PC-9 (cell line): ENCODE data around the gene GPR141. TPM values are rescaled to one million over a fixed set of nuclear protein-coding genes. Genes with fewer than 3 reads are reported as not detected.

Source experiments
- BruUV-seq: library from RNA; stranded (reverse); fragments of 400-500 nt; replicated peaks from 2 replicates; lab custom pipeline; 2021; lab: Mats Ljungman, UMichigan
- CTCF ChIA-PET: fragments of 300-600 bp; sonication (Branson Sonifier 250); formaldehyde crosslinking; loops from one replicate; lab custom pipeline; 2022; ENCODE audit warnings: antibody characterized with exemption; lab: Charles Lee
- POLR2A ChIA-PET: fragments of 300-600 bp; sonication (Branson Sonifier 250); formaldehyde crosslinking; loops from one replicate; lab custom pipeline; 2022; ENCODE audit warnings: antibody characterized with exemption; ENCODE audit not compliant: unreplicated experiment; lab: Charles Lee
- DNase-seq, 2 experiments: peaks; one replicate each; pipeline versions ENCODE4 v3.0.0 to v3.0.0-alpha.2; 2015 to 2022; ENCODE audit warnings: mixed read lengths in 1 of 2
- H2AFZ ChIP-seq: fragments of 200-600 bp; sonication (generic); 2 replicates; pipeline ENCODE4 v1.8.1; 2017; ENCODE audit warnings: antibody characterized with exemption
- H3F3A ChIP-seq: fragments of 200-600 bp; sonication (generic); 2 replicates; pipeline ENCODE4 v1.8.1; 2017; ENCODE audit warnings: antibody characterized with exemption, mild to moderate bottlenecking, low read depth; ENCODE audit not compliant: insufficient read depth
- H3K27ac ChIP-seq: fragments of 200-600 bp; sonication (generic); 2 replicates; pipeline ENCODE4 v1.6.1; 2016; ENCODE audit warnings: mixed run types
- H3K27me3 ChIP-seq: fragments of 200-600 bp; sonication (generic); 2 replicates; pipeline ENCODE4 v1.6.1; 2016; ENCODE audit warnings: low read depth, mixed run types; ENCODE audit not compliant: insufficient read depth
- H3K36me3 ChIP-seq: fragments of 200-600 bp; sonication (generic); 2 replicates; pipeline ENCODE4 v1.6.1; 2016; ENCODE audit warnings: low read depth, mixed run types
- H3K4me1 ChIP-seq: fragments of 200-600 bp; sonication (generic); replicated peaks from 2 replicates; pipeline ENCODE4 v1.6.1; 2016; ENCODE audit warnings: mixed run types; ENCODE audit not compliant: insufficient read depth
- H3K4me2 ChIP-seq: fragments of 200-600 bp; sonication (generic); 2 replicates; pipeline ENCODE4 v1.6.1; 2017; ENCODE audit warnings: mixed run types
- H3K4me3 ChIP-seq: fragments of 200-600 bp; sonication (generic); 2 replicates; pipeline ENCODE4 v1.6.1; 2016; ENCODE audit warnings: mixed run types
- H3K79me2 ChIP-seq: fragments of 200-600 bp; sonication (generic); 2 replicates; pipeline ENCODE4 v1.6.1; 2017; ENCODE audit warnings: low read depth, mixed run types
- H3K9me2 ChIP-seq: fragments of 200-600 bp; sonication (generic); 2 replicates; pipeline ENCODE4 v1.8.1; 2017; ENCODE audit warnings: mild to moderate bottlenecking; ENCODE audit not compliant: insufficient read depth
- H3K9me3 ChIP-seq: fragments of 200-600 bp; sonication (generic); 2 replicates; pipeline ENCODE4 v1.8.1; 2016; ENCODE audit warnings: low read depth; ENCODE audit not compliant: insufficient read depth
- H4K20me1 ChIP-seq: fragments of 200-600 bp; sonication (generic); 2 replicates; pipeline ENCODE4 v1.8.1; 2017; ENCODE audit not compliant: insufficient read depth
- CTCF ChIP-seq: fragments of 200-600 bp; sonication (generic); conservative IDR thresholded peaks from 2 replicates; pipeline ENCODE4 v1.6.1; 2017; ENCODE audit warnings: mixed run types, antibody characterized with exemption, mild to moderate bottlenecking, moderate library complexity
- EZH2 ChIP-seq: fragments of 200-600 bp; sonication (generic); IDR thresholded peaks from 2 replicates; pipeline ENCODE4 v1.8.0; 2017; ENCODE audit warnings: antibody characterized with exemption, low read depth
- intact Hi-C: fragments of 100-400 bp; cut with micrococcal nuclease; formaldehyde crosslinking; loops from one replicate; pipeline ENCODE4 v1.10.0; 2022; ENCODE audit not compliant: unreplicated experiment
- total RNA-seq: library from RNA; stranded (reverse); gene quantifications from 2 replicates; pipeline ENCODE4 v1.2.3, GENCODE V29; 2021

The GPR141 gene
- total RNA-seq, 1 experiment from 2014 or later = not detected

- BruUV-seq = no TSS peak
Measured at GRCh38 chr7:37771801-37772200, 88.2 kb downstream of the GPR141 start.

GRCh38 chr7:37775921-37776320, 92.4 kb downstream of the GPR141 start:
- Histone ChIP-seq H3K79me2 (no peaks in the 10 kb centered on the region), H2AFZ (no peak overlapping the region), H3K4me1 (no peaks in the 10 kb centered on the region), H3K4me3 (no peak overlapping the region), H3K27me3 (no peaks in the 10 kb centered on the region), H4K20me1 (no peaks in the 10 kb centered on the region), H3K27ac (no peak overlapping the region), H3F3A (no peaks in the 10 kb centered on the region), H3K36me3 (no peaks in the 10 kb centered on the region), H3K4me2 (no peak overlapping the region), H3K9me3 (no peaks in the 10 kb centered on the region), H3K9me2 (no peaks in the 10 kb centered on the region)
- ChIA-PET CTCF (no interaction called here), POLR2A (no interaction called here)
- TF ChIP-seq EZH2 (no peak), CTCF (no peak)
- intact Hi-C loops = no loop called here
- BruUV-seq = no TSS peak
- DNase-seq = no peak

More at GRCh38 chr7:37771801-37772200, 88.2 kb downstream of the GPR141 start:
- Histone ChIP-seq H3K27ac (no peak overlapping the region), H3K9me3 (no peaks in the 10 kb centered on the region), H3K4me1 (no peaks in the 10 kb centered on the region), H3K4me2 (no peak overlapping the region), H4K20me1 (no peaks in the 10 kb centered on the region), H3K27me3 (0 out of 2 replicates have a peak, but pooled peaks cover 6% of the 10 kb centered on the region), H3K4me3 (no peak overlapping the region), H3K79me2 (no peaks in the 10 kb centered on the region), H3K9me2 (0 out of 2 replicates have a peak, but pooled peaks cover 5% of the 10 kb centered on the region), H3K36me3 (no peaks in the 10 kb centered on the region), H2AFZ (no peak overlapping the region), H3F3A (no peaks in the 10 kb centered on the region)
- CTCF ChIA-PET = no interaction called here
- TF ChIP-seq EZH2 (no peak), CTCF (no peak)
- DNase-seq = no peak
- intact Hi-C loops = no loop called here
- POLR2A ChIA-PET = no interaction called here

- Histone ChIP-seq H3K9me3 (no peaks in the 10 kb centered on the region), H3K4me3 (no peak overlapping the region), H2AFZ (no peak overlapping the region), H3K4me2 (no peak overlapping the region), H3K27ac (no peak overlapping the region), H4K20me1 (no peaks in the 10 kb centered on the region), H3F3A (no peaks in the 10 kb centered on the region), H3K36me3 (no peaks in the 10 kb centered on the region), H3K9me2 (no peaks in the 10 kb centered on the region), H3K79me2 (no peaks in the 10 kb centered on the region), H3K4me1 (no peaks in the 10 kb centered on the region), H3K27me3 (no peaks in the 10 kb centered on the region)
- ChIA-PET CTCF (no interaction called here), POLR2A (no interaction called here)
- no TSS peak for BruUV-seq
- intact Hi-C loops = no loop called here
- DNase-seq = no peak
- TF ChIP-seq CTCF (no peak), EZH2 (no peak)
Measured at GRCh38 chr7:37781156-37781555, 97.6 kb downstream of the GPR141 start.
